Suprapubic skin (tissue), 4 donors: ENCODE data around the gene C1QTNF4. TPM values are rescaled to one million over a fixed set of nuclear protein-coding genes. Genes with fewer than 3 reads are reported as not detected.
"Not testable (repeated sequence)": the region's sequence is repeated elsewhere in the genome, so short reads cannot be mapped to it uniquely, and the experiment has no call there.

Experiments
- DNase-seq, 2 donors: peaks; one replicate each; pipeline ENCODE4 v3.0.0-alpha.2; 2019; ENCODE audit warnings: low spot score in 2 of 2
- H3K27ac ChIP-seq: fragments of 200-600 bp; sonication (generic); one replicate; pipeline ENCODE4 v1.5.1; 2019
- H3K27me3 ChIP-seq: fragments of 200-600 bp; sonication (generic); one replicate; pipeline ENCODE4 v1.5.1; 2019
- H3K36me3 ChIP-seq: fragments of 200-600 bp; sonication (generic); one replicate; pipeline ENCODE4 v1.5.1; 2019
- H3K4me1 ChIP-seq: fragments of 200-600 bp; sonication (generic); one replicate; pipeline ENCODE4 v1.5.1; 2019
- H3K4me3 ChIP-seq: fragments of 200-600 bp; sonication (generic); one replicate; pipeline ENCODE4 v1.5.1; 2019; ENCODE audit warnings: mild to moderate bottlenecking
- H3K9me3 ChIP-seq: fragments of 200-600 bp; sonication (generic); one replicate; pipeline ENCODE4 v1.5.1; 2019
- EP300 ChIP-seq: sonication (generic); formaldehyde crosslinking; IDR thresholded peaks from one replicate; pipeline ENCODE4 v1.6.1; 2017; ENCODE audit warnings: antibody characterized with exemption
- POLR2A ChIP-seq, 2 donors: fragments of 450-650 bp; IDR thresholded peaks; one replicate each; pipeline ENCODE4 v1.6.1; 2017; ENCODE audit warnings: antibody characterized with exemption in 2 of 2, mild to moderate bottlenecking in 2 of 2, moderate library complexity in 2 of 2
- POLR2AphosphoS5 ChIP-seq, 3 donors: sonication (generic); formaldehyde crosslinking; IDR thresholded peaks; one replicate each; pipeline ENCODE4 v1.6.1; 2017; ENCODE audit warnings: antibody characterized with exemption in 3 of 3
- WGBS: methylation state at CpG from one replicate; pipeline ENCODE4 v1.1.5; 2018; 5-methylcytosine and 5-hydroxymethylcytosine counted together
- total RNA-seq, 4 donors: library from RNA; depleted of rRNA; stranded (reverse); fragments of >200 nt; gene quantifications; one replicate each; pipeline ENCODE4 v1.1.0, GENCODE V29; 2016
- TF ChIP-seq, protein P1 (sequence below), 2 donors: fragments of 200-600 bp in 1 of 2; fragments of 450-650 bp in 1 of 2; sonication (generic) in 1 of 2; IDR thresholded peaks; one replicate each; pipeline ENCODE4 v1.5.1; 2016 to 2019; ENCODE audit warnings: antibody characterized with exemption in 2 of 2, mild to moderate bottlenecking in 1 of 2, moderate library complexity in 1 of 2

C1QTNF4 gene
- 1 to 10 TPM in 2 of 4 donors, under 1 TPM in 2; 0.76 to 1.9 (median 1.4) TPM for total RNA-seq

DNA sequence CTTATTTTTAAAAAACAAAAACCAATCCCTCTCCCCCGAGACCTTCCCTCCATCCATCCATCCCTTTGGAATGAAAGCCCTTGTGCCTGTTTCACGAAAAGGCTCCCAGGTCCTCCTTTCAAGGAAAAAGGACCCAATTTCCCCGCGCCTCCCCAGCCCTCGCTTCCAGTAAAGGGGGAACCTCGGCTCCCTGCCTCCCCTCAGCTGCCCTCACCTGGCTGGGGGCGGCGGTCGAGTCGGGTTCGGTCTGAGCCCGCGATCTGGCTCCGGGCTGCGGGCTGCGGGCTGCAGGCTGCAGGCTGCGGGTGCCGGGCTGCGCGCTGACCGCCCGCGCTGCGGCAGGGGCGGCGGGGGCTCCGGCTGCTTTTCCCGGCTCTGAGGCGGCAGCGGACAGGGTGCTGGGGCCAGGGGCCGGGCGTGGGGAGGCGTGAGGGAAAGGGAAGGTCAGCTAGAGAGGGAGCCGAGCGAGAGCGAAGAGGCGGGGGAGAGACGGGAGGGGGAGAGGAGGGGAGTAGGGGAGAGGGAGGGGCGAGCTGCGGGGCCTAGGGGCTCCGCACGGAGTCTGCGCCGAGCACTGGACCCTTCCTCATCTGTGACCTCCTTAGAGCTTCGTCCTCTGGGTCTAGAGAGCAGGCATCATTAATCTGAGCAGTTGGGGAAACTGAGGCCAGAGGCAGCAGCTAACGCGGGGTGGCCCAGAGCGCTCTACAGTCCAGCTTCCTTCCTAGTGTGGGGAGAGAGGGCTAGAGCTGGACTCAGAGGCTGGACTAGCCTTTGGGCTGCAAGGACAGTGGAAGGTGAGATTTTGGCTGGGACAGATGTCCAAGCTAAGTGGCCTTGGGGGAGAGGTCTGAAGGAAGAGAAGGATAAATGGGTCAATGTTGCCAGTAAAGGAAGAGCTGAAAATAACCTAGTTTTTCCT lies at the start of gene C1QTNF4:
Gene C1QTNF4 (minus strand): TSS at position 478 of the 922 bp plus-strand sequence. CDS start 3,601 bp downstream, outside the sequence.
- TF ChIP-seq, protein P1, sequence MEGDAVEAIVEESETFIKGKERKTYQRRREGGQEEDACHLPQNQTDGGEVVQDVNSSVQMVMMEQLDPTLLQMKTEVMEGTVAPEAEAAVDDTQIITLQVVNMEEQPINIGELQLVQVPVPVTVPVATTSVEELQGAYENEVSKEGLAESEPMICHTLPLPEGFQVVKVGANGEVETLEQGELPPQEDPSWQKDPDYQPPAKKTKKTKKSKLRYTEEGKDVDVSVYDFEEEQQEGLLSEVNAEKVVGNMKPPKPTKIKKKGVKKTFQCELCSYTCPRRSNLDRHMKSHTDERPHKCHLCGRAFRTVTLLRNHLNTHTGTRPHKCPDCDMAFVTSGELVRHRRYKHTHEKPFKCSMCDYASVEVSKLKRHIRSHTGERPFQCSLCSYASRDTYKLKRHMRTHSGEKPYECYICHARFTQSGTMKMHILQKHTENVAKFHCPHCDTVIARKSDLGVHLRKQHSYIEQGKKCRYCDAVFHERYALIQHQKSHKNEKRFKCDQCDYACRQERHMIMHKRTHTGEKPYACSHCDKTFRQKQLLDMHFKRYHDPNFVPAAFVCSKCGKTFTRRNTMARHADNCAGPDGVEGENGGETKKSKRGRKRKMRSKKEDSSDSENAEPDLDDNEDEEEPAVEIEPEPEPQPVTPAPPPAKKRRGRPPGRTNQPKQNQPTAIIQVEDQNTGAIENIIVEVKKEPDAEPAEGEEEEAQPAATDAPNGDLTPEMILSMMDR (IDR thresholded peaks at IDR 0.05) = no peak
- TF ChIP-seq POLR2AphosphoS5 (IDR thresholded peaks at IDR 0.05) (no peak), EP300 (no peak), POLR2A (IDR thresholded peaks at IDR 0.05) (no peak)
- Histone ChIP-seq H3K9me3 (no peaks in the 10 kb centered on the region), H3K4me1 (peaks cover 14% of the 10 kb centered on the region), H3K27ac (no peak within 1 kb of the TSS), H3K36me3 (no peaks in the 10 kb centered on the region), H3K27me3 (peaks cover 31% of the 10 kb centered on the region), H3K4me3 (peak within 1 kb of the TSS; percentile 48)
- no peak for DNase-seq
- 8% methylated on average over 21 of the region's 48 CpGs for WGBS

DNA sequence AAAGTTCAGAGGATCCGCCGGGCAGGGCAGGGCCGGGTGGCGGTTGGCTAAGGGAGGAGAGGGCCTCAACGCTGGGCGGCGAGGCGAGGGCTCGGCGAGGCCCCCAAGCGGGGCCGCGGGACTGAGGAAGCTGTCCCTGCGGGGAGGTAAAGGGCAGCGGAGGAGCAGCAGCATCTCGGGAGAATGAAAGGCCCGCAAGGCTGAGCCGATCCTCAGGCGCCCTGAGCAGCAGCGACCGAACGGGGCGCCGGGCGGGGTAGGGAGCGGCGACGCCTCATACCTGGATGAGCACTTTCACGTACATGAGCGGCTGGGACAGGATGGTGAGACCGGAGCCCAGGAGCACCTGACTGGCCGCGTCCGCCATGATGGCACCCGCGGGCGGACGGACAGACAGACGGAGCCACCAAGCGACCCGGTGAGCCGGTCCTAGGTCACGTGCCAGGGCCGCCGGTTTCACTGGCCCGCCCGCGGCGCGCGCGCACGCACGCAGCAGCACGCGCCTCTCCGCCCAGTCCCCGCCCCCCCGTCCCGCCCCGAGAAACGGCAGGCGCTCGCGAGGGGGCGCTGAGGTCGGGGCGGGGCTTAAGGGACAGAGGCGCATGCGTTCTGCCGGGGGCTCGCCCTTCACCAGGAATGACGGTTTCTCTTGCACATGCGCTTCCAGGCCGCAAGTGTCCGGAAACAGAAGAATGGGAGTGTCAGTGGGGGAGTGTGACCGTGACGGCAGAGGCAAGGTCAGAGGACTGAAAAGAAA lies 48.1 kb upstream of the C1QTNF4 start, which contains the start of gene MTCH2:
Gene MTCH2 (minus strand): TSS at position 461 of the 757 bp plus-strand sequence. CDS start 94 bp downstream, at position 367.
- TF ChIP-seq POLR2AphosphoS5 (IDR thresholded peaks at IDR 0.05) (peak; percentile 32 to 43 (median 39)), EP300 (no peak), POLR2A (IDR thresholded peaks at IDR 0.05) (peak in 1 of 2 donors; percentile 72)
- TF ChIP-seq, protein P1 (IDR thresholded peaks at IDR 0.05) = peak in 1 of 2 donors; percentile 54
- Histone ChIP-seq H3K4me3 (peak within 1 kb of the TSS; percentile 84), H3K36me3 (peaks cover 14% of the 10 kb centered on the region), H3K4me1 (peaks cover 17% of the 10 kb centered on the region), H3K9me3 (no peaks in the 10 kb centered on the region), H3K27ac (peak within 1 kb of the TSS; percentile 93), H3K27me3 (no peaks in the 10 kb centered on the region)
- WGBS = 2% methylated on average over 44 of the region's 78 CpGs
- DNase-seq = peak; percentile 97

DNA sequence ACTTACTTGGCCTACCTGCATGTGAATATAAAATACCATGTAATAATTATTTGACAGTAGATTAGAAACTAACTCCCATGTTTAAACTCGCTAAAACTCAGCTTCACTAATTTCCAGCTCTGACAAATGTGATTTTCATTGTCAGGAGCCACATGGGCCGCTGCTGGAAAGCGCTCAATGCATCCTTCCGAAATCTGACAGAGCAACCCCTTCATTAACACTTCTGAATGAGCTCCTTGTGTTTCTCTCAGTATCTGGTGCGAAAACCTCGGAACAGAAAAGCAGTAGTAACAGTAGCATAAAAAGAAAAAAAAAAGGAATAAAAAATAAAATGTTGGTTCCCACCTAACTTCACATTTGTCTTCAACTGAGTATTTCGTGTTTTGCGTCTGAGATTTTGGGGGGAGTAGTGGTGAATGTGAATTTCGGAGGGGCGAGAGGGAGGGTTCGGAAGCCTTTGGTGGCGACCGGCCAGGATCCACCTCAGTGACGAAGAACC lies 47.4 kb upstream of the C1QTNF4 start:
- H3K4me1 ChIP-seq = peaks cover 17% of the 10 kb centered on the region
- WGBS = 3% methylated on average over 13 of the region's 14 CpGs
- H3K27ac ChIP-seq = peak overlapping the region; percentile 93
- TF ChIP-seq EP300 (no peak), POLR2AphosphoS5 (IDR thresholded peaks at IDR 0.05) (no peak), POLR2A (IDR thresholded peaks at IDR 0.05) (no peak)
- TF ChIP-seq, protein P1 (IDR thresholded peaks at IDR 0.05) = no peak
- no peaks in the 10 kb centered on the region for H3K27me3 ChIP-seq
- peak overlapping the region; percentile 84 for H3K4me3 ChIP-seq
- DNase-seq = peak in 1 of 2 donors; percentile 25
- H3K36me3 ChIP-seq = peaks cover 21% of the 10 kb centered on the region
- no peaks in the 10 kb centered on the region for H3K9me3 ChIP-seq

DNA sequence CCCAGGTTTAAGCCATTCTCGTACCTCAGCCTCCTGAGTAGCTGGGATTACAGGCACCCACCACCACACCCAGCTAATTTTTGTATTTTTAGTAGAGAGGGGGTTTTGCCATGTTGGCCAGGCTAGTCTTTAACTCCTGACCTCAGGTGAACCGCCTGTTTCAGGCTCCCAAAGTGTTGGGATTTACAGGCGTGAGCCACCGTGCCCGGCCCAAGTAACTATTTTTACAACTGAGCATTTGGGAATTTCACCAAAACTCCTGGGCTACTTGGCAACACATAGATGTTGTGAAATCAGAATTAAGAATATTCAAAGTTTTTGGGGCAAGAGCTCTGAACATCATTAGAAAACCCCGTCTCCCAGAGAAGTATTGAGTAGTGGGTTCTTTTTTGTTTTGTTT lies 46.3 kb upstream of the C1QTNF4 start:
- WGBS = 42% methylated on average over 6 of the region's 6 CpGs
- not testable (repeated sequence) for H3K4me3 ChIP-seq, H3K27ac ChIP-seq, H3K27me3 ChIP-seq, H3K9me3 ChIP-seq
- peak in 1 of 2 donors; percentile 27 for DNase-seq
- H3K4me1 ChIP-seq = peaks cover 17% of the 10 kb centered on the region
- peaks cover 31% of the 10 kb centered on the region for H3K36me3 ChIP-seq

DNA sequence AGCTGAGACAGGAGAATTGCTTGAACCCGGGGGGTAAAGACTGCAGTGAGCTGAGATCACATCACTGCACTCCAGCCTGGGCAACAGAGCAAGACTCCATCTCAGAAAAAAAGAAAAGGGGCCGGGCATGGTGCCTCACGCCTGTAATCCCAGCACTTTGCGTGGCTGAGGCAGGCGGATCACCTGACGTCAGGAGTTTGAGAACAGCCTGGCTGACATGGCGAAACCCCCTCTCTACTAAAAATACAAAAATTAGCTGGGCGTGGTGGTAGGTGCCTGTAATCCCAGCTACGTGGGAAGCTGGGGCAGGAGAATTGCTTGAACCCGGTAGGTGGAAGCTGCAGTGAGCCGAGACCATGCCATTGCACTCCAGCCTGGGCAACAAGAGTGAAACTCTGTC lies 42.1 kb upstream of the C1QTNF4 start:
- 94% methylated on average over 11 of the region's 11 CpGs for WGBS
- DNase-seq, H3K4me3 ChIP-seq, H3K27ac ChIP-seq, H3K27me3 ChIP-seq, H3K9me3 ChIP-seq: not testable (repeated sequence)
- Histone ChIP-seq H3K36me3 (peaks cover 69% of the 10 kb centered on the region), H3K4me1 (peaks cover 11% of the 10 kb centered on the region)
